ENCODE data around the gene DNAJC11.

GRCh38 chr1:6627841-6628545 is 73.6 kb downstream of the DNAJC11 start:
- TF ChIP-seq EZH2 (optimal IDR thresholded peaks at IDR 0.05; ENCODE audit: low read depth, low read length) (no peak), CTCF (IDR thresholded peaks at IDR 0.05; ENCODE audit: low read length) (no peak)

Data from MM.1S (cell line).